NCI-H128 (cell line): Measurements from ENCODE around the gene DISC1.
"Not testable (repeated sequence)": the region's sequence is repeated elsewhere in the genome, so short reads cannot be mapped to it uniquely, and the experiment has no call there.

Experiments used
- DNase-seq: peaks from one replicate; lab custom pipeline; 2025; ENCODE audit not compliant: unreplicated experiment; lab: John Stamatoyannopoulos, UW

DISC1 gene

GRCh38 chr1:231626535-231626950 is at the start of gene DISC1:
TSS of gene DISC1 (plus strand) at chr1:231626790. CDS start at chr1:231626868, 78 bp downstream.
- DNase-seq: peak; percentile 71

- DNase-seq: no peak
These were observed 49.5 kb upstream of the DISC1 start for GRCh38 chr1:231576804-231577718.

GRCh38 chr1:231580874-231581273 is 45.7 kb upstream of the DISC1 start:
- no peak for DNase-seq

GRCh38 chr1:231581859-231582258 is 44.7 kb upstream of the DISC1 start:
- no peak for DNase-seq

GRCh38 chr1:231583376-231583775 is 43.2 kb upstream of the DISC1 start:
- DNase-seq: no peak

GRCh38 chr1:231584117-231584516 is 42.5 kb upstream of the DISC1 start:
- DNase-seq: no peak

- no peak for DNase-seq
These were observed 41.7 kb upstream of the DISC1 start for GRCh38 chr1:231584921-231585320.

- no peak for DNase-seq
These were observed 36.0 kb upstream of the DISC1 start for GRCh38 chr1:231590453-231591198.

- no peak for DNase-seq
These were observed 35.1 kb upstream of the DISC1 start for GRCh38 chr1:231591466-231591865.

- no peak for DNase-seq
These were observed 33.8 kb upstream of the DISC1 start for GRCh38 chr1:231592809-231593208.

- not testable (repeated sequence) for DNase-seq
These were observed 33.3 kb upstream of the DISC1 start for GRCh38 chr1:231593264-231593663.

- no peak for DNase-seq
These were observed 32.5 kb upstream of the DISC1 start for GRCh38 chr1:231594123-231594522.

- DNase-seq: no peak
These were observed 31.8 kb upstream of the DISC1 start for GRCh38 chr1:231594749-231595148.

GRCh38 chr1:231596337-231596791 is 30.2 kb upstream of the DISC1 start:
- DNase-seq: no peak

GRCh38 chr1:231597971-231598370 is 28.6 kb upstream of the DISC1 start:
- DNase-seq: no peak

GRCh38 chr1:231600458-231600976 is 26.1 kb upstream of the DISC1 start:
- no peak for DNase-seq

- no peak for DNase-seq
These were observed 24.5 kb upstream of the DISC1 start for GRCh38 chr1:231601824-231602672.

- DNase-seq: no peak
These were observed 24.0 kb upstream of the DISC1 start for GRCh38 chr1:231602673-231602984.

- DNase-seq: peak; percentile 77
These were observed 22.9 kb upstream of the DISC1 start for GRCh38 chr1:231603598-231604275.

- no peak for DNase-seq
These were observed 22.3 kb upstream of the DISC1 start for GRCh38 chr1:231604276-231604621.
